Keratinocyte (primary cell): ENCODE results near the gene CDKN1B.

Source experiments
- EZH2 ChIP-seq: IDR thresholded peaks from one replicate; pipeline ENCODE4 v1.6.1; 2012; ENCODE audit warnings: inconsistent platforms, mild to moderate bottlenecking, low read length, moderate library complexity
- TF ChIP-seq, protein P1 (sequence below), 3 experiments: IDR thresholded peaks in 1 of 3; conservative IDR thresholded peaks in 1 of 3; optimal IDR thresholded peaks in 1 of 3; 2 replicates in 2 of 3; 3 replicates in 1 of 3; pipeline versions ENCODE3 to v1.5.1; 2011; ENCODE audit warnings: low read length in 3 of 3, mild to moderate bottlenecking in 3 of 3, moderate library complexity in 2 of 3, control low read depth in 1 of 3, inconsistent platforms in 1 of 3; ENCODE audit not compliant: insufficient read depth in 2 of 3; ENCODE audit errors: extremely low read depth in 1 of 3

- TF ChIP-seq, protein P1, sequence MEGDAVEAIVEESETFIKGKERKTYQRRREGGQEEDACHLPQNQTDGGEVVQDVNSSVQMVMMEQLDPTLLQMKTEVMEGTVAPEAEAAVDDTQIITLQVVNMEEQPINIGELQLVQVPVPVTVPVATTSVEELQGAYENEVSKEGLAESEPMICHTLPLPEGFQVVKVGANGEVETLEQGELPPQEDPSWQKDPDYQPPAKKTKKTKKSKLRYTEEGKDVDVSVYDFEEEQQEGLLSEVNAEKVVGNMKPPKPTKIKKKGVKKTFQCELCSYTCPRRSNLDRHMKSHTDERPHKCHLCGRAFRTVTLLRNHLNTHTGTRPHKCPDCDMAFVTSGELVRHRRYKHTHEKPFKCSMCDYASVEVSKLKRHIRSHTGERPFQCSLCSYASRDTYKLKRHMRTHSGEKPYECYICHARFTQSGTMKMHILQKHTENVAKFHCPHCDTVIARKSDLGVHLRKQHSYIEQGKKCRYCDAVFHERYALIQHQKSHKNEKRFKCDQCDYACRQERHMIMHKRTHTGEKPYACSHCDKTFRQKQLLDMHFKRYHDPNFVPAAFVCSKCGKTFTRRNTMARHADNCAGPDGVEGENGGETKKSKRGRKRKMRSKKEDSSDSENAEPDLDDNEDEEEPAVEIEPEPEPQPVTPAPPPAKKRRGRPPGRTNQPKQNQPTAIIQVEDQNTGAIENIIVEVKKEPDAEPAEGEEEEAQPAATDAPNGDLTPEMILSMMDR (optimal IDR thresholded peaks at IDR 0.05 in 1 of 3, IDR thresholded peaks at IDR 0.05 in 1 of 3, conservative IDR thresholded peaks at IDR 0.05 in 1 of 3; ENCODE audit: extremely low read depth in 1 of 3, insufficient read depth in 2 of 3, low read length in 3 of 3) = no peak
- TF ChIP-seq EZH2 = no peak
Observed at GRCh38 chr12:12749433-12749832, 32.3 kb downstream of the CDKN1B start.
